ENCODE results near the gene STXBP3. TPM values are rescaled to one million over a fixed set of nuclear protein-coding genes. Genes with fewer than 3 reads are reported as not detected.

STXBP3 gene
- total RNA-seq, 1 experiment from 2014 or later: 40.2 TPM

- no peak for DNase-seq (ENCODE audit: low read depth, low spot score)
- in situ Hi-C loops (cut with HindIII; ENCODE audit: low pct_unique_long_range_greater_than_20kb, low sequenced_read_pairs): no loop called here
These were observed 105.9 kb downstream of the STXBP3 start for GRCh38 chr1:108852221-108852975.

GRCh38 chr1:108854221-108855019, 107.9 kb downstream of the STXBP3 start:
- in situ Hi-C loops (cut with HindIII; ENCODE audit: low pct_unique_long_range_greater_than_20kb, low sequenced_read_pairs): no loop called here
- no peak for DNase-seq (ENCODE audit: low read depth, low spot score)

- in situ Hi-C loops (cut with HindIII; ENCODE audit: low pct_unique_long_range_greater_than_20kb, low sequenced_read_pairs): no loop called here
These were observed 110.5 kb downstream of the STXBP3 start, which contains the start of gene AKNAD1 for GRCh38 chr1:108856994-108857393. Gene AKNAD1, minus strand, starts transcription at chr1:108857094. Its CDS starts 4,430 bp downstream, at chr1:108852664.

GRCh38 chr1:108858230-108858950, 111.9 kb downstream of the STXBP3 start:
- no peak for DNase-seq (ENCODE audit: low read depth, low spot score)
- in situ Hi-C loops (cut with HindIII; ENCODE audit: low pct_unique_long_range_greater_than_20kb, low sequenced_read_pairs): no loop called here

More at GRCh38 chr1:108856994-108857393, 110.5 kb downstream of the STXBP3 start, which contains the start of gene AKNAD1:
- DNase-seq (ENCODE audit: low read depth, low spot score): no peak

Other genes starting within 250 kb of the STXBP3 start
- 36.0 and 38.5 TPM in 2 replicates for gene EEIG2, start 186.6 kb upstream of the STXBP3 start, total RNA-seq (2014; rRNA removed; shearing (Covaris generic))
- not detected in 2 replicates for gene HENMT1, start 85.6 kb upstream of the STXBP3 start, total RNA-seq (2014; rRNA removed; shearing (Covaris generic))
- gene PRPF38B, start 54.4 kb upstream of the STXBP3 start, total RNA-seq (2014; rRNA removed; shearing (Covaris generic)): 12.9 and 15.6 TPM in 2 replicates
- not detected in 2 replicates for gene FNDC7, start 33.8 kb upstream of the STXBP3 start, total RNA-seq (2014; rRNA removed; shearing (Covaris generic))
- gene AKNAD1, start 110.4 kb downstream of the STXBP3 start, total RNA-seq (2014; rRNA removed; shearing (Covaris generic)): 0.13 TPM in 1 of 2 replicates, not detected in the other
- gene GPSM2, start 130.3 kb downstream of the STXBP3 start, total RNA-seq (2014; rRNA removed; shearing (Covaris generic)): 25.8 and 27.9 TPM in 2 replicates
- 20.1 and 25.1 TPM in 2 replicates for gene CLCC1, start 216.8 kb downstream of the STXBP3 start, total RNA-seq (2014; rRNA removed; shearing (Covaris generic))

All from SK-MEL-5 (cell line).